NCI-H1694 (cell line): ENCODE data around the gene CABP1.

Experiments used
- DNase-seq: peaks from one replicate; lab custom pipeline; 2025; lab: John Stamatoyannopoulos, UW

CABP1 gene

DNA sequence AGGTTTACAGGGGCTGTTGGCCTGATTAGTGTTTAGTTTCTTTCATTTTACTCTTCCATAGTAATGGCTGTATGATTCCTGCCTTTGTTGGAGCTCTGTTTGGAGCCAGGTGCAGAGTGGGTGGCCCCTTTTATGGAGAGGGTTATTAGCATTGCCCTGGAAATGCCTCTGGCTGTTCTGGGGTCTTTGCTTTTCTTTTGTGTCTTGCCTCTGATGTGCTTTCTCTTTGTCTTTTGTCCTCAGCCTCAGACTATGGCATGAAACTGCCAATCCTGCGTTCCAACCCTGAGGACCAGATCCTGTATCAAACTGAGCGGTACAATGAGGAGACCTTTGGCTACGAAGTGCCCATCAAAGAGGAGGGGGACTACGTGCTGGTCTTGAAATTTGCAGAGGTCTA, 53.4 kb downstream of the CABP1 start:
- DNase-seq = no peak

DNA sequence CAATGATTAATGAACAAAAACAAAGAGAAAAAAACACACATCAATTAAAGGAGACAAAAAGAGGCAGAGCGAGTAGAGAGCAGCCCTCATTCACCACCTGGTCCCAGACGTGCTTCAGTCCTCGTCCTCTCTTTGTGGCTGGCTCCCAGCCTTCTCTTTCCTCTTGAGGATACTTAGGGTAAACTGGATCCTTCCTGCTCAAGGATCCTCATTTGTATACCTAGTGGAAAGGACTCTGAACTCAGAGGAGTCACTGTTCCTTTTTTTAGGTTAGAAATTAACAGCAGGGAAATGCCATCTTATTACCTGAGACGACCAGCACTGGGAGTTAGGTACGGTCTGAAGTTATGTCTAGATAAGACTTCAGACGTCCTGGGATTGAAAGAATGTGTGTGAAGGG, 56.2 kb downstream of the CABP1 start:
- no peak for DNase-seq

DNA sequence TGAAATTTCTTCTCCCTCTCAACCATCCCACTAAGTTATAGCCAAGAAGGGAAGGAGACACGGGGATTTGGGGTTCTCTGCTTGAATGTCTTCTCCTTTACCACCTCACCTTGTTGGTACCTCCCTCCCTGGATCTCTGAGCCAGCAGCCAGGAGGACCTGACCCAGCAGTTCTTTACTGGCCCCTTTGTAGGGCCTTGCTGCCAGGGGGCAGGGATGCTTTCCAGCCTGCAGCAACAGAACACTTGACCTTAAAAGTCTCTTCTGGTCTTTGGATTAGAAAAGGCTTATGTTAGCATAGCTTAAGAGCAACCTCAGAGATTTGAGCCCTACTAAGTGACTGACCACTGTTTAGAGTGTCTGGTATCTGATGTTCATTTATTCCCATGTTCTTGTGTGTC, 56.9 kb downstream of the CABP1 start:
- no peak for DNase-seq

DNA sequence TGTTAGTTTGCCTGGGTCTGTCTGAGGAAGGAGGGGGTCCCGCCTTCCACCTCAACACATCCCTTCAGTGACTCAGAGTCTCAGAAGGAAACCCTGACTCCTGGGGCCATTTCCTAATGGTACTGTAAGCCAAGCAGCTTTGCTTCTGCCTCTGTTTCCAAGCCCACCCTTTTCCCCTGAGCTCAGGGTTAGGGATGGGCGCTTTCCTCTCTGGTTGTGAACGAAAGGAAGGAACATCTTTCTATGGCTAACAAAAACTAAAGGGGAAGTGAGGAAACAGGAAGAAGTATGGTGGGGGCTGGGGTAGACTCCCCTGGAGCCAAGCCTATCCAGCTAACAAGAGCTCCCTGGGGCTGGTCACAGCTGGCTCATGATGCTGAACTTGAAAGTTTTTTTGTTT, 58.2 kb downstream of the CABP1 start:
- DNase-seq = no peak

DNA sequence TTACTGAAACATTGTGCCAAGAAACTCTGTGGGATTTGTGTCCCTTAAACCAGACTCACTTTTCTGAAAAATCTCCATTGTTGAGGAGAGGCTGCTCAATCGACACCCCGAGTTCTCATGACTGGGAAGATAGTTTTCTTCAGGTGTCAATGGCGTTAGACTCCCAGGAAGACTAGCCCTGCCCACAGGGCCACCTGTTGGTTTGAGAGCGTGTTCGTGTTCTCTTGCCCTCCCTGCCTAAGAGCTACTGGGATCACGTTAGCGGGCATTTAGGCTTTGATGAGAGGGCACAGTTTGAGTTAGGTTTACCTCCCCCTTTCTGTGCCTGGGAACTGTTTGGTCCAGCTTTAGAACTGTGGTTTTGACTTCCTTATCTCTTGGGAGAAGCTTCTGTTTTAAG, 59.1 kb downstream of the CABP1 start:
- DNase-seq = no peak

DNA sequence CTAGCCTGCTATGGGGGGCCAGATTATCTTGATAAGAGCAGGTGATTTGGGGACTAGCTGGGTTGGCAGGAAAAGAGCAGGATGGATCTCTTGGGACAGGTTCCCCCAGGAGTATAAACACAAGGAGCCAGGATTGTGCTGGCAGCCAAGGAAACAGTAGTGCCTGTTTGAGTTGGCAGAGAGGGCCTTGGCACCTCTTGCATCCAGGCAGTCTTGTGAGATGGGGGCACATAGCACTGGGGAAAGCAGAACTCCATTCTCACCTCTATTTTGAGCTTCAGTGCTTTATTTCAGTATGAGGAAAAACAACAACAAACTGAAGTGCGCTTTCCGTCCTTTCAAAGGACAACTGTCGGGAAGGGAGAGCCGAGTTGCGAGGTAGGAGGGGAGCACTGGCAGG, 60.5 kb downstream of the CABP1 start:
- no peak for DNase-seq

DNA sequence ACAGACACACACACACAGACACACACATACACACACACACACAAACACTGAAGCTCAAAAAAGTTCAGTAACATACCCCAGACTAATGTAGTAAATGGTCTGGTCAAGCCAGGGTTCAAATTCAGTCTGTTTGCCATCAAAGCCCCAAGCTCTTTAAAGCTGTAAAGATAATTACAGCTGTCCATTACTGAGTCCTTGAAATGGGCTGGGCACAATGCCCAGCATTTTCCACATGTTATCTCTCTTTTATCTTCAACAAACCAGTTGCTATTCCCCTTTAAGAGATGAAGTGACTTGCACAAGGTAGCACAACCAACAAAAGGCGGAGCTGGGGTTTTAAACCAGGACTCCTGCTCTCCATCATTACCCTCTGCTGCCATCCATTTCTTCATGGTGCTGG, 62.2 kb downstream of the CABP1 start:
- no peak for DNase-seq

DNA sequence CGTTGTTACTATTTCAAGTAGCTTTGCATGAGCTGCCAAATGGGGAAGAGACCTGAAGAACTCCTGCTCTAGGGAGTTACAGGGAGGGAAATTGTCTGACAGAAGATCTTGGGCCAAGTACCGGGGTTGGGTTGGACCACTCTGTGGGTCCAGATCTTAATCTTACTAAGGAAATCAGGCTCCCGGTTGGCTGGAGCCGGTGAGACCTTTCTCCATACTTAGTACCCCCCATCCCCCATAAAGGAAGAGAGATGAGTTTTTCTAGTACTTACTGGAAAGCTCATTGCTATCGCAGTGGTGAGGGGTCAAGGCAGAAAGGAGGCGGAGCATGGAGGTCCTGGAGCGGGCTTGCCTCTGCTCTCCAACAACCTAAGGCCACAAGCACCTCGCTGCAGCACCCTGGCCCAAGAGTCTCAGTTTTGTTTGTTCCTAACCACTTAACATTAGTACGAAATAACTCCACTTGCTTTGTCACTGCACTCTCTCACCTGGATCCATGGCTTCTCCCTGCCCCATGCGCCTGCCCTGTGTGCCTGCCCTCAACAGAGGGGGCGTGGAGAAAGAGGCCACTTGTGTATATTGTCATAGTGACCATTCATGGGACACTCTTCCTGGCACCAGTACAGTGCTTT, 63.0 kb downstream of the CABP1 start:
- no peak for DNase-seq

DNA sequence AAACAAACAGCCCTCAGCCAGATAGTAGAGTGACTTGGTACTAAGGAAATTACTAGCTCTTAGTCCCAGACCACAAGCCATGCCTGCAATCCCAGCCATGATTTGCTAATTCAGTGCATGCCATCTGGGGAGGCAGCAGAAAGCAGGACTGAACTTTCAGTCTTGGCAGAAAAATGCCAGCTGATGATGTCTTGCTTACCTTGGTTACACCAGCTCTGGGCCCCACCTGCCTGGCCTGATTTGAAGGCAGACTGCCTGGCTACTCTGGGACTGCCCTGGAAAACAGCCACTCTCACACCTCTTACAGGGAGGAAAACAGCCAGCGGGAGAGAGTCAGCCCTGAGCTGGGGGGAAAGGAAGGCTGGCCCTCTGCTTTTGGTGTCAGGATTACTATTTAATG, 65.2 kb downstream of the CABP1 start:
- DNase-seq = no peak

DNA sequence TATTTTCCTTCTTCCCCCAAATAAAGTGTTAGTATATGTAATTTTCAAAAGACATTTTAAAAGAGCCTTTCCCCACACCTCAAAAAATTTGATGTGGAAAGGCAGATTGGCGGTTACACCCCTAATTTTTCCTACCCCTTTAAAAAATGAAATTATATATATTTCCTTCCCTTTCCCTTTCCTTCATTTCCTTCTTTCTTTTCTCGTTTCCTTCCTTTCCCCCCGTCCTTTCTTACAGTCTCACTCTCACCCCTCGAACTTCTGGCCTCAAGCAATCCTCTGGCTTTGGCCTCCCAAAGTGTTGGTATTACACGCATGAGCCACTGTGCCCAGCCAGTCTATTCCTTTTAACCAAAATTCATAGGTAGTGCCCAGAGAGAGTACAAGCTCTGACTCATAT, 65.6 kb downstream of the CABP1 start:
- no peak for DNase-seq

DNA sequence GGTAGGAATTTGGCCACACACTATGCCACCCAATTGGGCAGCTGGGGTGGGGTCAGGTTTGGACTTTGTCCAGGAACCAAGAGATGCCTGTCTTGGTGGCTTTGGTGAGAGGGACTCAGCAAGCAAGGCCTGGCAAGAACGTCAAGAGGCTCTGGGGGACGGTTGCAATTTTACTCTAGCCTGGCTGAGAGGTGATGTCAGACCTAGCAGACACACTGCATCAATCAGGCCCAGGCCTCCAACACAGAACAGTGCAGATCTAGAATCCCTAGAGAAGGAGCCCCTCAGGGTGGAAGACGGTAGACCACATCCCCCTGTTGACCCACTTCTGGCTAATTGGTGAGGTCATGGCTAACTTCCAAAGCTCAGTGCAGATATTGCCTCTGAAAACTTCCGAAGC, 68.2 kb downstream of the CABP1 start:
- no peak for DNase-seq

DNA sequence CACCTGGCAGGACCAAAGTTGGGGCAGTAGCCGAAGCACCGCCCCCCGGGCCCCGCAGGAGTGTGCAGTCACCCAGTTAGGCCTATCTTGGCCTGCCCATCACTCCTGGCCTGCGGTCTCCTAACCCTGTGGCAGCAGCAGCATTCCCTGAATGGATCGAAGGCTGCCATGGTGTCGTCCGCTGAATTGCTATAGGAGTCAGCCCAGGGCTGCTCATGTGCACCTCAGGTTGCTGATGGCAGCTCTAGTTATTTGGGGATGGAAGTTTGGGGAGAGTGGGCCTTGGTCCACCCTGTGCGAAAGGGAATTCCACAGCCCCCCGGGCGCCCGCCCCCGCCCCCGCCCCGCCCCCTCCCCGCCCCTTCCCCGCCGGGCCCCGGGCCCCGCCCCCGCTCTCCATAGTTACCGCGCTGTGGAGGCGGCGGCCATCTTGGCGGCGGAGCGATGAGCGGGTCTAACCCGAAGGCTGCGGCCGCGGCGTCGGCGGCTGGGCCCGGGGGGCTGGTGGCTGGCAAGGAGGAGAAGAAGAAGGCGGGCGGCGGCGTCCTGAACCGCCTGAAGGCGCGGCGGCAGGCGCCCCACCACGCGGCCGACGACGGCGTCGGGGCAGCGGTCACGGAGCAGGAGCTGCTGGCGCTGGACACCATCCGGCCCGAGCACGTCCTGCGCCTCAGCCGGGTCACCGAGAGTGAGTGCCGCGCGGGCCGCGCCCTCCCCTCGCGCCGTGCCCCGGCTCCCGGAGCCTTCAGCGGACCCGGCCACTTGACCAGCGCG, 69.8 kb downstream of the CABP1 start, which contains the start of gene UNC119B:
UNC119B (plus strand) TSS at position 428 of the 774 bp plus-strand sequence; CDS start at position 445, 17 bp downstream.
- no peak for DNase-seq

DNA sequence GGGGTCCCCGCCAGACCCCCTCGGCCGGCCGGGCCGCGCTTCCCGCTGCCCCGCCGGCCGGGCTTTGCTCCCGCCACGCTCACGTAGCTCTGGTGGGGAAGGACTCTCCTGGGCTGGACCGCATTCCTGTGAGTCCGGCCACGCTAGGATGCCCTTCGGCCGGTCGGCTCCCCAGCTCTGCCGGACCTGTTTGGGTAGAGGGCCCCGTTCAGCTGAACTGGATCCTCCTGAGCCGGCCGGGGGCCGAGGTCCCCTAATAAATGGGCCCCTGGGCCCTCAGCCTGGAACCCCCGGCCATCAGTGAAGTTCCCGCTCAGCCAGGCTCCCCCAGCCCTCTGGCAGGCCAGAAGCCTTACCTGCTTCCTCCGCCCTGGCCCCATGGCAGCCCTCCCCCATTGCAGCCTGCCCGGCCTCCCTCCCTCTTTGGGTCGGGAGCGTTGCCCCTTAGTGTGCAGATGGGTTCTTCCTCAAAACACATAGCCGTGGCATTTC, 70.4 kb downstream of the CABP1 start:
- no peak for DNase-seq

DNA sequence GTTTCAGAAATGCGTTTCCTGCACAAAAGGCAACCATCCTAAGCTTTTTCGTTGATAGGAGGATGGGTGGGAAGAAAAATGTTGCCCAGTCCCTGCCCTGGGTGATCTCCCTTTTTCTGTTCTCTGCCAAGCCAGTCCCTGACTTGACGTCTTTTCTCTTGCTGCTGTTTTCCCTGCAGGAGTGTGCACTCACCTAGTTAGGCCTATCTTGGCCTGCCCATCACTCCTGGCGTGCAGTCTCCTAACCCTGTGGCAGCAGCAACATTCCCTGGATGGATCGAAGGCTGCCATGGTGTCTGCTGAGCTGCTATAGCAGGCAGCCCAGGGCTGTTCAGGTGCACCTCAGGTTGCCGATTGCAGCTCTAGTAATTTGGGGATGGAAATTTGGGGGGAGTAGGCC, 71.0 kb downstream of the CABP1 start:
- no peak for DNase-seq

DNA sequence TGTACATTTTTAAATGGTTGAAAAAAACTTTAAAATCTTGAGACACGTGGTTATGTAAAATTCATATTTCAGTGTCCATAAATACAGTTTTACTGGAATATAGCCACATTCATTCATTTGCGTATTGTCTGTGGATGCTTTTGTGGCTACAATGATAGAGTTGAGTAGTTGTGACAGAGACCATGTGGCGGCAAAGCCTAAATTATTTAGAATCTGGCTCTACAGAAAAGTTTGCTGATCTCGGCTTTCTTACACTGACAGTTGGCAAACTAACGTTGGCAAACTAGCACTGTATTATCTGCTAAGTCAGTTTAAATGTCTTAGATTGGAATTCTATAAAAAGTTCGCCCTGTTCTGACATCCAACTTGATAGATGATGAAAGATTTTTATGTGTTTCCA, 72.2 kb downstream of the CABP1 start:
- DNase-seq = no peak

DNA sequence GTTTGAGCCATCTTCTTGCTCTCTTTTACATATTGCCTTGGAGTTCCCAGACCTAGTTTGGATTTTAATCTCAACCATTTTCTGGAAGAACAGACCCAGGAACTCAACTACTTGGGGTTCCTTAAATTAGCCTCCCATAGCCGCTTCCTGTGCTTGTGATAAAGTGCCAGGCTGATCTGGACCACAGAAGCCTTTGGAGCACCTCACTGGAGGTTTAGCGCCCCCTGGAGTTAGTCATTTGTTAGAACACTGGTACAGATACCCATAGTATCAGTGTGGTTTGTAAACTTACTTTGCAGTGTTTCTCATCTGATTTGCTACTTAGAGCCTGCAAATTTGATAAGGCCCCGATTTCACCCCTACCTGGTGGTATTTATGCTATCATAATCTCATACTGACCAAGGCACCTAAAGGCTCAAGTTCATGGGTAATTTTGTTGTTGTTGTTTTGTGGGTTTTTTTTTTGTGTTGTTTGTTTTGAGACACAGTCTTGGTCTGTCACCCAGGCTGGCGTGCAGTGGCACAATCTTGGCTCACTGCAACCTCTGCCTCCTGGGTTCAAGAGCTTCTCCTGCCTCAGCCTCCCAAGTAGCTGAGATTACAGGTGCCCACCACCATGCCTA, 73.5 kb downstream of the CABP1 start:
- peak; percentile 75 for DNase-seq
